Mesothelial cell of epicardium (in vitro differentiated cells): ENCODE data around the gene PPEF2. TPM values are rescaled to one million over a fixed set of nuclear protein-coding genes. Genes with fewer than 3 reads are reported as not detected.
"Not testable (repeated sequence)": the region's sequence is repeated elsewhere in the genome, so short reads cannot be mapped to it uniquely, and the experiment has no call there.

Experiments
- DNase-seq, 2 experiments: peaks; one replicate each; pipeline ENCODE4 v3.0.0; 2021; ENCODE audit warnings: low spot score in 2 of 2; ENCODE audit not compliant: unreplicated experiment in 2 of 2
- H3K27ac Mint-ChIP-seq: 2 replicates; pipeline ENCODE4 v1.8.0; 2021; ENCODE audit warnings: mixed read lengths
- H3K27me3 Mint-ChIP-seq: 2 replicates; pipeline ENCODE4 v1.8.0; 2021; ENCODE audit warnings: low read depth, mixed read lengths
- H3K36me3 Mint-ChIP-seq: 2 replicates; pipeline ENCODE4 v1.8.0; 2021; ENCODE audit warnings: mixed read lengths
- H3K4me1 Mint-ChIP-seq: 2 replicates; pipeline ENCODE4 v1.8.0; 2021; ENCODE audit warnings: mixed read lengths
- H3K4me3 Mint-ChIP-seq: 2 replicates; pipeline ENCODE4 v1.8.0; 2021; ENCODE audit warnings: mild to moderate bottlenecking, moderate library complexity, mixed read lengths
- H3K9me3 Mint-ChIP-seq: 2 replicates; pipeline ENCODE4 v1.8.0; 2021; ENCODE audit warnings: mixed read lengths
- total RNA-seq: library from RNA; stranded (reverse); gene quantifications from 3 replicates; pipeline ENCODE4 v1.2.1, GENCODE V29; 2021
- TF ChIP-seq, protein P1 (sequence below): fragments of 200-600 bp; sonication (generic); IDR thresholded peaks from one replicate; pipeline ENCODE4 v1.5.0; 2021; ENCODE audit warnings: antibody characterized with exemption; ENCODE audit not compliant: unreplicated experiment

Gene PPEF2
- total RNA-seq, 1 donor from 2014 or later: not detected

DNA sequence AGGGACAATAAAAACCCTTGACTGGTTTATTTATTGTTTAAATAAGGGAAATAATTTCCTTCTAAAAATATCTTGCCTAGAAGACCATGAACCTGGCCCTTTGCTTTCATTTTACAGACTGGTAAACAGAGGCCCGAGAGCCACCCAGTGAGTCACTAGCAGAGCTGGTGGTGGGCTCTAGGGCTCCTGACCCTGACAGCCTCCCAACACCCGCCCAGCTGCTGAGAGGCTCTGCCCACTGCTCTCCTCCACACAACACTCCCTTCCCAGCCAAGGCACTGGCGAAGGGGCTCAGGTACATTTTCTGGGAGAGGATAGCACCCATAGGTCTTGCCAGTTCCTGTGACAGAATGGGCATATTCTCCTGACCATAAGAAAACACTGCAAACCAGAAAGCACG is 18.1 kb upstream of the PPEF2 start:
- H3K9me3 Mint-ChIP-seq: no peaks in the 10 kb centered on the region
- H3K36me3 Mint-ChIP-seq: peaks cover 5% of the 10 kb centered on the region
- H3K4me3 Mint-ChIP-seq: no peak overlapping the region
- TF ChIP-seq, protein P1, sequence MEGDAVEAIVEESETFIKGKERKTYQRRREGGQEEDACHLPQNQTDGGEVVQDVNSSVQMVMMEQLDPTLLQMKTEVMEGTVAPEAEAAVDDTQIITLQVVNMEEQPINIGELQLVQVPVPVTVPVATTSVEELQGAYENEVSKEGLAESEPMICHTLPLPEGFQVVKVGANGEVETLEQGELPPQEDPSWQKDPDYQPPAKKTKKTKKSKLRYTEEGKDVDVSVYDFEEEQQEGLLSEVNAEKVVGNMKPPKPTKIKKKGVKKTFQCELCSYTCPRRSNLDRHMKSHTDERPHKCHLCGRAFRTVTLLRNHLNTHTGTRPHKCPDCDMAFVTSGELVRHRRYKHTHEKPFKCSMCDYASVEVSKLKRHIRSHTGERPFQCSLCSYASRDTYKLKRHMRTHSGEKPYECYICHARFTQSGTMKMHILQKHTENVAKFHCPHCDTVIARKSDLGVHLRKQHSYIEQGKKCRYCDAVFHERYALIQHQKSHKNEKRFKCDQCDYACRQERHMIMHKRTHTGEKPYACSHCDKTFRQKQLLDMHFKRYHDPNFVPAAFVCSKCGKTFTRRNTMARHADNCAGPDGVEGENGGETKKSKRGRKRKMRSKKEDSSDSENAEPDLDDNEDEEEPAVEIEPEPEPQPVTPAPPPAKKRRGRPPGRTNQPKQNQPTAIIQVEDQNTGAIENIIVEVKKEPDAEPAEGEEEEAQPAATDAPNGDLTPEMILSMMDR: no peak
- peaks cover 7% of the 10 kb centered on the region for H3K4me1 Mint-ChIP-seq
- DNase-seq: no peak
- no peak overlapping the region for H3K27ac Mint-ChIP-seq
- no peaks in the 10 kb centered on the region for H3K27me3 Mint-ChIP-seq

DNA sequence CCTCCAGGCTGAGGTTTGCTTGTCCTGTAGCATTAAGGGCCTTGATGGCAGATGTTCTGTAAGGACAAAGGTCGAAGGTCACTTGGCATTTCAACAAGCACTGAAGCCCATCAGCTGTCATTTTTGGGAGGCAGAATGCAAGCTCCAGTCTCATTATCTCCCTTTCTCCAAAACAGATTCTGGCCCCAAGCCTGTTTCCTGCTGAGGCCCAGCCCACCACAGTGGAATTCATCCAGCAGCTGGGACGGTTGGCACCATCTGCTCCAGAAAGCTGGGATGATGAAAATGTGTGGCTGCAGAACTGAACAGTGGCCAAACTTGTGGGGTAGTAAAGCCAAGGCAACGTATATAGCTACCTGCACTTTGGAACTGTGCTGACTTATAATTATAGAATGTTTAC is 17.7 kb upstream of the PPEF2 start:
- Mint-ChIP-seq H3K9me3 (no peaks in the 10 kb centered on the region), H3K27ac (no peak overlapping the region), H3K27me3 (no peaks in the 10 kb centered on the region), H3K36me3 (peaks cover 5% of the 10 kb centered on the region), H3K4me1 (peaks cover 6% of the 10 kb centered on the region), H3K4me3 (no peak overlapping the region)
- TF ChIP-seq, protein P1: no peak
- DNase-seq: no peak

DNA sequence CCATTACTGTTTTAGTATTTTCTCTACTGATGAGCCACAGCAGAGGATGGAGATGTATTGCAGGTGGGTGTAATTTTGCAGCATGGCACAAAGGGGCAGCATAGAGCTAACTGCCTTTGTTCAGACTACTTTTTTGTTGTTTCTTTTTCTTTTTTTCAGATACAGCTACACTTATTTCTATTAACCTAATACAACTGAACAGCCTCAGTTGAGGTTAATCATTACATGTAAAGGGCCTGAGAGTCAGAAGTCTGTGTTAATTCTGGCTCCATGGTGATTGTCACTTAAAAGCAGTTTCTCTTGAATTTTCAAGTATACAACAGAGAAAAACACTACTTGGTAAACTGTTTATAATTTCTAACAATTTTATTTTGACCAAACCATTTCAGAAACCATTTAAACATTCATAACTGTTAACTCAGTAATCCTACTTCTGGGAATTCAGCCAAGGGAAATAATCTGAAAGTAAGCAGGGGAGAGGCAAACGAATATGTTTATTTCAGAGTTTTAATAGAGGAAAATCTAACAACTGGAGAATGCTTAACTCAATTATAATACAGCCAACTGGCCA is 13.9 kb upstream of the PPEF2 start:
- Mint-ChIP-seq H3K36me3 (peaks cover 5% of the 10 kb centered on the region), H3K27me3 (no peaks in the 10 kb centered on the region), H3K4me3 (no peak overlapping the region), H3K9me3 (peaks cover 4% of the 10 kb centered on the region), H3K4me1 (peaks cover 6% of the 10 kb centered on the region), H3K27ac (peak overlapping the region; percentile 86)
- DNase-seq: peak in 1 of 2 experiments; percentile 44
- TF ChIP-seq, protein P1: peak; percentile 60

DNA sequence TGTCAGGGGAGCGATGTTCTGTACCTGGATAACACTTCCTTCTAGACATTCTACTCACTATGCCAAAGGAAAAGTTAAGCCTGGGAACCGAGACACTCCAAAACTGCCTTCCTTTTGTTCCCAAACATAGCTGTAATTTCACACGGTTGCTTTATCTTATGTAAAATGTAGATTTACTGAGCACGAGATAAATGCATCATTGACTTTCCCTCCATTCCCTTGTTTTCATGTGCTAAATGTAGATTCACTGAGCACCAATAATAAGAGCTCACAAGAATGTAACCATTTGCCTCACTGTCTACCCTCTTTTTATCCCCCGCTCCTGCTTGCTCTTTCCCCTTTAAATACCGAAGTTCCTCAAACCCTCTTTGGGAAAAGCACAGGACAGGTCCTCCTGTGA is 10.7 kb upstream of the PPEF2 start:
- no peak overlapping the region for H3K27ac Mint-ChIP-seq
- no peaks in the 10 kb centered on the region for H3K27me3 Mint-ChIP-seq

DNA sequence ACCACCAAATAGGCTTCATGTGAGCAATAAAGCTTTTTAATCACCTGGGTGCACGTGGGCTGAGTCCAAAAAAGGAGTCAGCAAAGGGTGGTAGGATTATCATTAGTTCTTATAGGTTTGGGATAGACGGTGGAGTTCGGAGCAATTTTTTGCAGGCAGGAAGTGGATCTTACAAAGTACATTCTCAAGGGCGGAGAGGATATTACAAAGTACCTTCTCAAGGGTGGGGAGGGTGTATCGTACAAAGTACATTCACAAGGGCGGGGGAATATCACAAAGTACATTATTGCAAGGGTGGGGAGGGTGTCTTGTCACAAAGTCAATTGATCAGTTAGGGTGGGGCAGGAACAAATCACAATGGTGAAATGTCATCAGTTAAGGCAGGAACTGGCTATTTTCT is 8.6 kb upstream of the PPEF2 start:
- not testable (repeated sequence) for H3K27ac Mint-ChIP-seq, H3K4me1 Mint-ChIP-seq, H3K27me3 Mint-ChIP-seq, H3K36me3 Mint-ChIP-seq, H3K4me3 Mint-ChIP-seq, DNase-seq
- H3K9me3 Mint-ChIP-seq: peaks cover 20% of the 10 kb centered on the region

More for the DNA sequence above, 10.7 kb upstream of the PPEF2 start:
- Mint-ChIP-seq H3K4me1 (peaks cover 11% of the 10 kb centered on the region), H3K4me3 (no peak overlapping the region), H3K36me3 (peaks cover 7% of the 10 kb centered on the region), H3K9me3 (peaks cover 20% of the 10 kb centered on the region)
- DNase-seq: no peak
- TF ChIP-seq, protein P1: no peak

DNA sequence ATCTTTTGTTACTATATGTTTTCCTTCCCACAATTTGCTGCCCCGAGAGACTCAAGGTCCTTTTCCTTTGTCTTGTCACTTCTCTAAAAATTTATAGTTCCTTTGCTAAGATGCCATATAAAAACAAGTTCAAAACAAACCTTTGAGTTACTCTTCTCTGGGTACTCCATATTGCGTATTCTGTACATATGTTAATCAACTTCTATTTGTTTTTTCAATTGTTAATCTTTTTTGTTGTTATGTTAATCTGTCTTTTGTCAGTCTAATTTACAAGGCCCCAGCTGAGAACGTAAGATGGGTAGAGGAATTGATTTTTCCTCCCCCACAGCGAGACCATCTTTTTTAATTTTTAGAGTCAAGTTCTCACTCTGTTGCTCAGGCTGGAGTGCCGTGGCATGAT is 7.2 kb upstream of the PPEF2 start:
- TF ChIP-seq, protein P1: no peak
- H3K4me1 Mint-ChIP-seq: peaks cover 5% of the 10 kb centered on the region
- no peak overlapping the region for H3K4me3 Mint-ChIP-seq
- DNase-seq: no peak
- H3K27ac Mint-ChIP-seq: no peak overlapping the region
- peaks cover 7% of the 10 kb centered on the region for H3K36me3 Mint-ChIP-seq
- H3K27me3 Mint-ChIP-seq: no peaks in the 10 kb centered on the region
- peaks cover 20% of the 10 kb centered on the region for H3K9me3 Mint-ChIP-seq
